WERI-Rb-1 (cell line): ENCODE data around the gene GPR39.
"Not testable (repeated sequence)": the region's sequence is repeated elsewhere in the genome, so short reads cannot be mapped to it uniquely, and the experiment has no call there.

ENCODE experiments used
- DNase-seq: peaks from one replicate; pipeline ENCODE4 v3.0.0-alpha.2; 2020
- H3K27ac ChIP-seq: fragments of 250-450 bp; sonication (Bioruptor Pico); 2 replicates; pipeline ENCODE4 v1.5.1; 2020; ENCODE audit warnings: mild to moderate bottlenecking, moderate library complexity
- H3K27me3 ChIP-seq: fragments of 250-450 bp; sonication (Bioruptor Pico); 2 replicates; pipeline ENCODE4 v1.5.1; 2021; ENCODE audit warnings: mild to moderate bottlenecking, low read depth, moderate library complexity; ENCODE audit not compliant: insufficient read depth, severe bottlenecking
- H3K36me3 ChIP-seq: fragments of 250-450 bp; sonication (Bioruptor Pico); 2 replicates; pipeline ENCODE4 v1.5.1; 2020; ENCODE audit warnings: mild to moderate bottlenecking, moderate library complexity
- H3K4me3 ChIP-seq: 2 replicates; pipeline ENCODE4 v1.5.1; 2011; ENCODE audit warnings: low read depth, mild to moderate bottlenecking, control low read depth, low read length
- H3K9me3 ChIP-seq: fragments of 250-450 bp; sonication (Bioruptor Pico); 2 replicates; pipeline ENCODE4 v1.5.1; 2021; ENCODE audit warnings: mild to moderate bottlenecking, moderate library complexity; ENCODE audit not compliant: severe bottlenecking
- TF ChIP-seq, protein P1 (sequence below): IDR thresholded peaks from 2 replicates; pipeline ENCODE4 v1.5.1; 2011; ENCODE audit warnings: low read depth, mild to moderate bottlenecking, control low read depth, inconsistent platforms, low read length

Gene GPR39

DNA sequence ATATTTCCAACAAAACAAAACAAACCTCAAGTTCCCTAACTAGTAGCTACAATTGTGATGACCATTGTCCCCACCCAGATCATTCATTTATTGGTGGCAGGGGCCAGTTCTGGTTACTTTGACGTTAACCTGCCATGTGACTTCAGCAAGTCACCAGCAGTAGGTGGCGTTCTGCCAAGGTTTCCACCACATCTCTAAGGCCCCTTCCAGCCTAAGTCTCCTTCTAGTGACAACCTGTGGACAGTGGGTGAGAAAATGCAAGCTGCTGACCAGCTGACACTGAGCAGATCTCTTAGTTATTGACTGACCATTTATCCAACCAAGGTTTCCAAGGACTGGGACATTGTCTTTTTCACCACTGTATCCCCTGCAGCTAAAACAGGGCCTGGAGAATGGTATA is 98.4 kb downstream of the GPR39 start:
- H3K4me3 ChIP-seq: no peak overlapping the region
- TF ChIP-seq, protein P1, sequence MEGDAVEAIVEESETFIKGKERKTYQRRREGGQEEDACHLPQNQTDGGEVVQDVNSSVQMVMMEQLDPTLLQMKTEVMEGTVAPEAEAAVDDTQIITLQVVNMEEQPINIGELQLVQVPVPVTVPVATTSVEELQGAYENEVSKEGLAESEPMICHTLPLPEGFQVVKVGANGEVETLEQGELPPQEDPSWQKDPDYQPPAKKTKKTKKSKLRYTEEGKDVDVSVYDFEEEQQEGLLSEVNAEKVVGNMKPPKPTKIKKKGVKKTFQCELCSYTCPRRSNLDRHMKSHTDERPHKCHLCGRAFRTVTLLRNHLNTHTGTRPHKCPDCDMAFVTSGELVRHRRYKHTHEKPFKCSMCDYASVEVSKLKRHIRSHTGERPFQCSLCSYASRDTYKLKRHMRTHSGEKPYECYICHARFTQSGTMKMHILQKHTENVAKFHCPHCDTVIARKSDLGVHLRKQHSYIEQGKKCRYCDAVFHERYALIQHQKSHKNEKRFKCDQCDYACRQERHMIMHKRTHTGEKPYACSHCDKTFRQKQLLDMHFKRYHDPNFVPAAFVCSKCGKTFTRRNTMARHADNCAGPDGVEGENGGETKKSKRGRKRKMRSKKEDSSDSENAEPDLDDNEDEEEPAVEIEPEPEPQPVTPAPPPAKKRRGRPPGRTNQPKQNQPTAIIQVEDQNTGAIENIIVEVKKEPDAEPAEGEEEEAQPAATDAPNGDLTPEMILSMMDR: peak; percentile 51
- H3K9me3 ChIP-seq: no peaks in the 10 kb centered on the region
- no peaks in the 10 kb centered on the region for H3K36me3 ChIP-seq
- H3K27ac ChIP-seq: no peak overlapping the region
- no peaks in the 10 kb centered on the region for H3K27me3 ChIP-seq
- peak; percentile 31 for DNase-seq

DNA sequence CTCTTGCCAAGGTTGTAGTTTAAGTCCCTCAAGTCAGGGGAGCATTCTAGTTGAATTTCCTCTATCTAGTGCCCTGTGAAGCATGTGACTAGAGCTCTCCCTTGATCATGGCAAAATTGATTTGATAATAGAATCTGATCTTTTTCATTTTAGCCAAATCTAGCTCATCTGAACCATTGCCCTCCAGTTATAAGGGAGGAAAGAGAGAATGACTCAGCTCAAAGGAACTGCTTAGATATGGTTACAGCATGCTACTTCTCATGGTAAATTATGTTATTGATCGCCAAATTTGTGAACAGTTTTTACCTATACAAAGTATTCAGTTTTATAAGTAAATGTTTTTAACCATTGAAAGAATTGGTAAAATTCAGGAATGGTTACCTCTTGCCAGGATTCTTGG is 100.8 kb downstream of the GPR39 start:
- no peak for DNase-seq
- Histone ChIP-seq H3K27me3 (no peaks in the 10 kb centered on the region), H3K9me3 (no peaks in the 10 kb centered on the region), H3K4me3 (no peak overlapping the region), H3K36me3 (no peaks in the 10 kb centered on the region), H3K27ac (no peak overlapping the region)
- TF ChIP-seq, protein P1: no peak

DNA sequence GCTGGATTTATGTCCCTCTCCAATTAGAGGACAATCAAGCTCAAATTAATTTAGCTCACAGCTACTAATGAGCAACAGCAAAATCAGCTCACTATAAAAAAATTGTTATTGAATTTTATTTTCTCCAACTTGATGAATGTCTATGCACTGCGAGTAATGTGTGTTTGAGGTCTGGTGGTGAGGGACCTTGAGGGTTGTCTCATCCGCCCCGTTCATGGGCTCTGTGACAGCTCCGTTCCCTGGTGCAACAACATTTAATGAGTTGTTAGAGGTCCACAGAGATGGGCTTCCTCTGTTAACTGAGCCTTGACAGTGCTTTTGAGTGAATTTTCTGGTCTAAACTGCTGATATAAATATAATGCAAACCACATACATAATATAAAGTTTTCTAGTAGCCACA is 101.7 kb downstream of the GPR39 start:
- Histone ChIP-seq H3K27ac (no peak overlapping the region), H3K36me3 (no peaks in the 10 kb centered on the region), H3K27me3 (no peaks in the 10 kb centered on the region), H3K4me3 (no peak overlapping the region), H3K9me3 (no peaks in the 10 kb centered on the region)
- DNase-seq: no peak
- TF ChIP-seq, protein P1: no peak

GRCh38 chr2:132519566-132519965 is 103.0 kb downstream of the GPR39 start:
- TF ChIP-seq, protein P1: no peak
- DNase-seq: no peak
- Histone ChIP-seq H3K36me3 (no peaks in the 10 kb centered on the region), H3K9me3 (no peaks in the 10 kb centered on the region), H3K27me3 (no peaks in the 10 kb centered on the region), H3K27ac (no peak overlapping the region), H3K4me3 (no peak overlapping the region)

DNA sequence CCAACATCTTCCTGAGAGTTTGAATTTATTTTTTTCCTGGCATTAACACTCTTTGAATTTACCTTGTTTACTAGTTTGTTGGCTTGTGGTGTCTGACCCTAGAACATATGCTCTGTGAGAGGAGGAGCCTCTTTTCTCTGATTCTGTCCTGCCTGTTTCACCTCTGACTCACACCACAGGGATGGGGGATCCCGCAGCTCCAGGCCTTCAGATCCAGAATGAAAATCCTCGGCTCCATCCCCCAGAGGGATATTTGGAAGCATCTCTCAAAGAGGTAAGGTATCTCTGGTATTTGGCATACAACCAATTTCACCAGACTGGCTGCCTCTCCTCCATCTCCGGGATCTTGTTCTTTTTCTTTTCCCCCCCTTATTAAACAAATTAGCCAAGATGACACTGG is 104.7 kb downstream of the GPR39 start:
- no peaks in the 10 kb centered on the region for H3K27me3 ChIP-seq
- H3K27ac ChIP-seq: no peak overlapping the region
- H3K9me3 ChIP-seq: no peaks in the 10 kb centered on the region
- no peak for DNase-seq
- H3K36me3 ChIP-seq: no peaks in the 10 kb centered on the region
- TF ChIP-seq, protein P1: no peak
- no peak overlapping the region for H3K4me3 ChIP-seq

DNA sequence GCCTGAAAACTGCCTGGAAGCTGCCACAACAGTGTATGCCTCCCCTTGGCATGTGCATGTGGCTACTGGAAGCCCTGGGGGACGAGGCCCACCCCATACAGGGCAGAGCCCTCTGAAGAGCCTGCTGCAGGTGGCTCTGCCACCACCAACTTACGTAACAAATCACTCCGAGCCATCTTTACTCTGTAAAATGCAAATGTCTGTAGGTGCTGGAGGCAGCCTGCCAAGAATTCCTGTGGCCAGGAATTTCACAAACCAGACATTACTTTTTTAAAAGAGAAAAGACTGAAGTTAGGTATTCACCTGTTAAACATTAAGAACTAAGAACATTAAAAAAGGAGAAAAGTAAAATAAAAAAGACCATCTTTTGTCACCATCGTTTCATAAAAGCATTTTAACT is 106.3 kb downstream of the GPR39 start:
- no peak overlapping the region for H3K27ac ChIP-seq
- no peak overlapping the region for H3K4me3 ChIP-seq
- H3K27me3 ChIP-seq: no peaks in the 10 kb centered on the region
- no peaks in the 10 kb centered on the region for H3K9me3 ChIP-seq
- no peak for DNase-seq
- no peaks in the 10 kb centered on the region for H3K36me3 ChIP-seq
- TF ChIP-seq, protein P1: no peak

DNA sequence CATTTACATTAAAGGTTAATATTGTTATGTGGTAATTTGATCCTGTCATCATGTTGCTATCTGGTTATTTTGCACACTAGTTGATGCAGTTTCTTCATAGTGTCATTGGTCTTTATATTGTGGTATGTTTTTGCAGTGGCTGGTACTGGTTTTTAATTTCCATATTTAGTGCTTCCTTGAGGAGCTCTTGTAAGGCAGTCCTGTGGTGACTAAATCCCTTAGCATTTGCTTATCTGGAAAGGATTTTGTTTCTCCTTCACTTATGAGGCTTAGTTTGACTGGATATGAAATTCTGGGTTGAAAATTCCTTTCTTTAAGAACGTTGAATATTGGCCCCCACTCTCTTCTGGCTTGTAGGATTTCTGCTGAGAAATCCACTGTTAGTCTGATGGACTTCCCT is 120.5 kb downstream of the GPR39 start:
- not testable (repeated sequence) for H3K27ac ChIP-seq, DNase-seq, H3K4me3 ChIP-seq, H3K36me3 ChIP-seq, H3K9me3 ChIP-seq, H3K27me3 ChIP-seq
